Esophagus (tissue), 2 donors: ENCODE data around the gene HIGD1C. TPM values are rescaled to one million over a fixed set of nuclear protein-coding genes. Genes with fewer than 3 reads are reported as not detected.

Experiments
- H3K27ac ChIP-seq, 2 donors: one replicate each; pipeline ENCODE4 v1.5.1; 2013; ENCODE audit warnings: low read depth in 2 of 2, mild to moderate bottlenecking in 2 of 2, inconsistent platforms in 1 of 2, low read length in 1 of 2, moderate library complexity in 1 of 2
- H3K27me3 ChIP-seq, 2 donors: one replicate each; pipeline ENCODE4 v1.6.1; 2013; ENCODE audit warnings: low read length in 2 of 2, control low read depth in 1 of 2, mild to moderate bottlenecking in 1 of 2; ENCODE audit not compliant: insufficient read depth in 2 of 2, control insufficient read depth in 1 of 2
- H3K36me3 ChIP-seq, 2 donors: one replicate each; pipeline ENCODE4 v1.6.1; 2013; ENCODE audit warnings: low read length in 1 of 2; ENCODE audit not compliant: control insufficient read depth in 2 of 2, insufficient read depth in 2 of 2
- H3K4me1 ChIP-seq, 2 donors: one replicate each; pipeline ENCODE4 v1.6.1; 2013; ENCODE audit warnings: low read length in 1 of 2; ENCODE audit not compliant: control insufficient read depth in 2 of 2, insufficient read depth in 2 of 2
- H3K4me3 ChIP-seq, 2 donors: one replicate each; pipeline ENCODE4 v1.5.1; 2013; ENCODE audit warnings: low read length in 2 of 2, mild to moderate bottlenecking in 2 of 2, low read depth in 1 of 2, moderate library complexity in 1 of 2
- H3K9me3 ChIP-seq, 2 donors: one replicate each; pipeline ENCODE4 v1.6.1; 2013; ENCODE audit warnings: mild to moderate bottlenecking in 2 of 2, low read depth in 1 of 2, low read length in 1 of 2, moderate library complexity in 1 of 2; ENCODE audit not compliant: control insufficient read depth in 2 of 2, insufficient read depth in 1 of 2
- WGBS, 2 donors: extraction: QIAGEN DNeasy Blood & Tissue Kit; methylation state at CpG; one replicate each; pipeline ENCODE4 v1.1.7; 2013; 5-methylcytosine and 5-hydroxymethylcytosine counted together
- polyA plus RNA-seq, 2 donors: library from polyadenylated mRNA; stranded (reverse); fragments of 200-250 nt; gene quantifications; one replicate each; pipeline ENCODE4 v1.2.3, GENCODE V29; 2013
- donor health status: healthy with polysubstance abuse.
- donor health status: Bipolar disorder and iron deficiency.

Gene HIGD1C
- polyA plus RNA-seq, 2 donors, result not detected

- no peak overlapping the region for H3K27ac ChIP-seq
- H3K4me3 ChIP-seq, result no peak overlapping the region
- WGBS, 2 donors, result 91 to 93% methylated on average over 4 of the region's 4 CpGs
- no peaks in the 10 kb centered on the region for H3K9me3 ChIP-seq
- H3K27me3 ChIP-seq, result no peaks in the 10 kb centered on the region
- peaks cover 21 to 22% of the 10 kb centered on the region in 2 donors for H3K36me3 ChIP-seq
- H3K4me1 ChIP-seq, result no peaks in the 10 kb centered on the region
Observed at GRCh38 chr12:50990147-50990727, 37.9 kb downstream of the HIGD1C start.

GRCh38 chr12:50990791-50991190, 38.4 kb downstream of the HIGD1C start:
- no peaks in the 10 kb centered on the region for H3K4me1 ChIP-seq
- 83% methylated on average over 3 of the region's 3 CpGs for WGBS, 2 donors
- no peaks in the 10 kb centered on the region for H3K27me3 ChIP-seq
- H3K9me3 ChIP-seq, result no peaks in the 10 kb centered on the region
- H3K4me3 ChIP-seq, result no peak overlapping the region
- no peak overlapping the region for H3K27ac ChIP-seq
- peaks cover 22 to 23% of the 10 kb centered on the region in 2 donors for H3K36me3 ChIP-seq

GRCh38 chr12:50991291-50991690, 38.9 kb downstream of the HIGD1C start:
- 86 to 89% methylated on average over 6 of the region's 6 CpGs for WGBS, 2 donors
- H3K4me3 ChIP-seq, result no peak overlapping the region
- no peaks in the 10 kb centered on the region for H3K27me3 ChIP-seq
- H3K9me3 ChIP-seq, result no peaks in the 10 kb centered on the region
- H3K27ac ChIP-seq, result no peak overlapping the region
- H3K36me3 ChIP-seq, result peaks cover 22 to 23% of the 10 kb centered on the region in 2 donors
- no peaks in the 10 kb centered on the region for H3K4me1 ChIP-seq

- no peaks in the 10 kb centered on the region for H3K4me1 ChIP-seq
- no peaks in the 10 kb centered on the region for H3K27me3 ChIP-seq
- H3K9me3 ChIP-seq, result no peaks in the 10 kb centered on the region
- WGBS, 2 donors, result 28 to 29% methylated on average over 2 of the region's 2 CpGs
- no peak overlapping the region for H3K4me3 ChIP-seq
- H3K27ac ChIP-seq, result no peak overlapping the region
- peaks cover 22 to 26% of the 10 kb centered on the region in 2 donors for H3K36me3 ChIP-seq
Observed at GRCh38 chr12:50992819-50993218, 40.5 kb downstream of the HIGD1C start.

- Histone ChIP-seq H3K27ac (no peak overlapping the region), H3K4me3 (no peak overlapping the region), H3K4me1 (no peaks in the 10 kb centered on the region), H3K36me3 (peaks cover 5 to 14% of the 10 kb centered on the region in 2 donors), H3K27me3 (no peaks in the 10 kb centered on the region), H3K9me3 (no peaks in the 10 kb centered on the region)
- 90 to 96% methylated on average over 4 of the region's 4 CpGs for WGBS, 2 donors
Observed at GRCh38 chr12:50999093-50999492, 46.7 kb downstream of the HIGD1C start.

GRCh38 chr12:51000245-51000644, 47.9 kb downstream of the HIGD1C start:
- Histone ChIP-seq H3K4me1 (no peaks in the 10 kb centered on the region), H3K27ac (no peak overlapping the region), H3K4me3 (no peak overlapping the region), H3K27me3 (no peaks in the 10 kb centered on the region), H3K9me3 (no peaks in the 10 kb centered on the region), H3K36me3 (peaks cover 5 to 9% of the 10 kb centered on the region in 2 donors)
- 49 to 67% methylated on average over 7 of the region's 7 CpGs for WGBS, 2 donors

- Histone ChIP-seq H3K27me3 (no peaks in the 10 kb centered on the region), H3K4me1 (no peaks in the 10 kb centered on the region), H3K9me3 (no peaks in the 10 kb centered on the region), H3K27ac (no peak overlapping the region), H3K36me3 (peaks cover 5 to 7% of the 10 kb centered on the region in 2 donors), H3K4me3 (no peak overlapping the region)
- WGBS, 2 donors, result 89 to 95% methylated on average over 1 of the region's 1 CpG
Observed at GRCh38 chr12:51001799-51002198, 49.5 kb downstream of the HIGD1C start.

GRCh38 chr12:51004504-51004903, 52.2 kb downstream of the HIGD1C start:
- 78 to 84% methylated on average over 6 of the region's 6 CpGs for WGBS, 2 donors
- Histone ChIP-seq H3K36me3 (peaks cover 5 to 7% of the 10 kb centered on the region in 2 donors), H3K4me3 (no peak overlapping the region), H3K4me1 (no peaks in the 10 kb centered on the region), H3K27me3 (no peaks in the 10 kb centered on the region), H3K27ac (no peak overlapping the region), H3K9me3 (no peaks in the 10 kb centered on the region)

- H3K27me3 ChIP-seq, result no peaks in the 10 kb centered on the region
- no peak overlapping the region for H3K4me3 ChIP-seq
- H3K27ac ChIP-seq, result no peak overlapping the region
- H3K4me1 ChIP-seq, result no peaks in the 10 kb centered on the region
- WGBS, 2 donors, result 89 to 90% methylated on average over 3 of the region's 3 CpGs
- H3K9me3 ChIP-seq, result no peaks in the 10 kb centered on the region
- H3K36me3 ChIP-seq, result peaks cover 5 to 7% of the 10 kb centered on the region in 2 donors
Observed at GRCh38 chr12:51005030-51005429, 52.7 kb downstream of the HIGD1C start.

- no peaks in the 10 kb centered on the region for H3K4me1 ChIP-seq
- no peaks in the 10 kb centered on the region for H3K27me3 ChIP-seq
- no peak overlapping the region for H3K27ac ChIP-seq
- no peak overlapping the region for H3K4me3 ChIP-seq
- H3K36me3 ChIP-seq, result peaks cover 5 to 7% of the 10 kb centered on the region in 2 donors
- 58 to 62% methylated on average over 3 of the region's 3 CpGs for WGBS, 2 donors
- H3K9me3 ChIP-seq, result no peaks in the 10 kb centered on the region
Observed at GRCh38 chr12:51005671-51006070, 53.3 kb downstream of the HIGD1C start.
